SH-SY5Y (cell line): ENCODE measurements around the gene BCKDK.

Experiments used
- GATA2 ChIP-seq: IDR thresholded peaks from 2 replicates; pipeline ENCODE4 v1.6.1; 2011; ENCODE audit warnings: mild to moderate bottlenecking, low read depth, low read length
- GATA3 ChIP-seq: IDR thresholded peaks from 2 replicates; pipeline ENCODE4 v1.6.1; 2011; ENCODE audit warnings: low read depth, mild to moderate bottlenecking, low read length, moderate library complexity

DNA sequence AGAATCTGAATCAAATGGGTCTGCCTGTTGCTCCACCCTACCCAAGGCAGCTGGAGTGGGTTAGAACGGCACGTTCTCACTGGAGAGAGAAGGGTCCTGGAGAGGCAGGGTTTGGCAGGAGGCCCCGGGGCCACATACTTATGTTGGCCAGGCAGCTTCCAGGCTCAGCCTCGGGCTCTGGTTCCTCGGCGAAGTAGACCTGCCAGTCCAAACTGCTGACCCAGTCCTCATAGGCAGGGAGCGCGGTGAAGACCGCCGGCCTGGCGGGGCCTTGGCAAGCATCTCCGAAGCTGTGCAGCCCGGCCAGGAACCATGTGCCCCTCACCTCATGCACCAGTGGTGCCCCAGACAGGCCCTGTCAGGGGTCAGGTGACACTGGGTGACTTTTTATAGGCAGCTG lies 24.2 kb upstream of the BCKDK start:
- TF ChIP-seq GATA2 (no peak), GATA3 (no peak)
